GM12878 (cell line): ENCODE measurements around the gene UROD. TPM values are rescaled to one million over a fixed set of nuclear protein-coding genes. Genes with fewer than 3 reads are reported as not detected.

Experiments used
- ATAC-seq: fragments of 200-7000 bp; cut with Tn5 transposase; 3 replicates; pipeline ENCODE4 v1.9.1; 2020; ENCODE audit warnings: mild to moderate bottlenecking, moderate library complexity
- BruUV-seq: library from RNA; stranded (reverse); fragments of 400-500 nt; replicated peaks from 2 replicates; lab custom pipeline; 2021; lab: Mats Ljungman, UMichigan
- CTCF ChIA-PET: fragments of 300-600 bp; sonication (Branson Sonifier 250); formaldehyde crosslinking; extraction: SDS; loops from one replicate; lab custom pipeline; 2021; ENCODE audit warnings: inconsistent platforms; lab: Yijun Ruan, JAX
- POLR2A ChIA-PET: fragments of 350-600 bp; formaldehyde crosslinking; extraction: SDS; loops from one replicate; lab custom pipeline; 2021; ENCODE audit warnings: inconsistent platforms; lab: Charles Lee
- RAD21 ChIA-PET: fragments of 300-600 bp; sonication (Branson Sonifier 250); formaldehyde crosslinking; loops from one replicate; lab custom pipeline; 2023; ENCODE audit warnings: antibody characterized with exemption; ENCODE audit not compliant: unreplicated experiment; lab: Charles Lee
- SMC1A ChIA-PET: fragments of 300-600 bp; sonication (Branson Sonifier 250); formaldehyde crosslinking; loops from one replicate; lab custom pipeline; 2023; ENCODE audit not compliant: unreplicated experiment, uncharacterized antibody; lab: Charles Lee
- DNase-seq: peaks from one replicate; pipeline ENCODE4 v3.0.0-alpha.2; 2011; ENCODE audit warnings: low read depth, low spot score
- FAIRE-seq: peaks from 3 replicates; lab custom pipeline; 2011; peaks lifted over from hg19 to GRCh38; lab: Jason Lieb, UNC
- H2AFZ ChIP-seq: 2 replicates; pipeline ENCODE4 v1.6.0; 2011; ENCODE audit warnings: low read depth, low read length, control low read depth; ENCODE audit not compliant: control insufficient read depth
- H3K27ac ChIP-seq: 2 replicates; pipeline ENCODE4 v1.5.1; 2011; ENCODE audit warnings: control low read depth; ENCODE audit not compliant: control insufficient read depth, insufficient read depth
- H3K27me3 ChIP-seq, 2 experiments: replicated peaks in 1 of 2; 2 replicates each; pipeline versions ENCODE4 v1.6.0 to v1.6.1; 2011; ENCODE audit warnings: low read length in 1 of 2; ENCODE audit not compliant: control insufficient read depth in 2 of 2, insufficient read depth in 2 of 2
- H3K36me3 ChIP-seq, 2 experiments: 2 replicates each; pipeline ENCODE4 v1.5.1; 2011; ENCODE audit warnings: low read length in 1 of 2; ENCODE audit not compliant: control insufficient read depth in 2 of 2, insufficient read depth in 2 of 2
- H3K4me1 ChIP-seq: 2 replicates; pipeline ENCODE4 v1.6.1; 2011; ENCODE audit warnings: mild to moderate bottlenecking, low read length, moderate library complexity, mixed read lengths; ENCODE audit not compliant: control insufficient read depth, insufficient read depth
- H3K4me2 ChIP-seq: 2 replicates; pipeline ENCODE4 v1.6.0; 2011; ENCODE audit warnings: control low read depth; ENCODE audit not compliant: control insufficient read depth, insufficient read depth
- H3K4me3 ChIP-seq: fragments of 200-600 bp; sonication (generic); 2 replicates; pipeline ENCODE4 v1.5.1; 2016
- H3K79me2 ChIP-seq: 2 replicates; pipeline ENCODE4 v1.6.0; 2011; ENCODE audit warnings: low read length; ENCODE audit not compliant: control insufficient read depth, insufficient read depth
- H3K9ac ChIP-seq: 2 replicates; pipeline ENCODE4 v1.8.0; 2011; ENCODE audit warnings: low read length, control low read depth, mixed read lengths; ENCODE audit not compliant: control insufficient read depth, insufficient read depth
- H3K9me3 ChIP-seq: replicated peaks from 3 replicates; pipeline ENCODE4 v1.5.1; 2011; ENCODE audit warnings: mild to moderate bottlenecking, low read length; ENCODE audit not compliant: control insufficient read depth, insufficient read depth
- H4K20me1 ChIP-seq: 2 replicates; pipeline ENCODE4 v1.6.0; 2011; ENCODE audit not compliant: control insufficient read depth, insufficient read depth
- ASH2L ChIP-seq: fragments of 300-600, 200-600 bp; sonication (generic); IDR thresholded peaks from 2 replicates; pipeline ENCODE4 v1.6.1; 2017; ENCODE audit warnings: low read depth, mild to moderate bottlenecking, borderline replicate concordance
- ATF7 ChIP-seq: fragments of 450-650 bp; IDR thresholded peaks from 2 replicates; pipeline ENCODE4 v1.6.1; 2016; ENCODE audit warnings: low read depth, mild to moderate bottlenecking
- BACH1 ChIP-seq: fragments of 450-650 bp; IDR thresholded peaks from 2 replicates; pipeline ENCODE4 v1.6.1; 2017; ENCODE audit warnings: mild to moderate bottlenecking, borderline replicate concordance
- CBX3 ChIP-seq: fragments of 200-600 bp; sonication (generic); IDR thresholded peaks from 2 replicates; pipeline ENCODE4 v1.6.1; 2016; ENCODE audit warnings: low read depth, borderline replicate concordance
- CHD2 ChIP-seq: IDR thresholded peaks from 2 replicates; pipeline ENCODE4 v1.6.1; 2011; ENCODE audit warnings: low read depth, low read length, improper control_type of control experiment, borderline replicate concordance
- MTA3 ChIP-seq: IDR thresholded peaks from 2 replicates; pipeline ENCODE4 v1.6.1; 2012; ENCODE audit warnings: low read length, inconsistent platforms, borderline replicate concordance
- NFYA ChIP-seq: IDR thresholded peaks from 2 replicates; pipeline ENCODE4 v1.6.1; 2011; ENCODE audit warnings: low read depth, mild to moderate bottlenecking, low read length, improper control_type of control experiment, borderline replicate concordance
- NR2C1 ChIP-seq: fragments of 450-650 bp; IDR thresholded peaks from 2 replicates; pipeline ENCODE4 v1.6.1; 2017; ENCODE audit warnings: antibody characterized with exemption, mild to moderate bottlenecking, moderate library complexity
- NRF1 ChIP-seq: conservative IDR thresholded peaks from 2 replicates; pipeline ENCODE4 v1.6.1; 2011; ENCODE audit warnings: mild to moderate bottlenecking, low read depth, low read length, improper control_type of control experiment
- POU2F2 ChIP-seq: IDR thresholded peaks from 3 replicates; pipeline ENCODE4 v1.6.1; 2011; ENCODE audit warnings: low read depth, mild to moderate bottlenecking, low read length, borderline replicate concordance
- RAD21 ChIP-seq: IDR thresholded peaks from 2 replicates; pipeline ENCODE4 v1.6.1; 2011; ENCODE audit warnings: mild to moderate bottlenecking, low read depth, low read length, moderate library complexity; ENCODE audit not compliant: insufficient read depth
- RBBP5 ChIP-seq: fragments of 200-600 bp; sonication (generic); conservative IDR thresholded peaks from 2 replicates; pipeline ENCODE4 v1.6.1; 2016
- SP1 ChIP-seq: IDR thresholded peaks from one replicate; pipeline ENCODE4 v1.6.1; 2011; ENCODE audit warnings: low read depth, low read length
- SRF ChIP-seq, 2 experiments: IDR thresholded peaks; 2 replicates each; pipeline ENCODE4 v1.6.1; 2011; ENCODE audit warnings: low read depth in 2 of 2, low read length in 2 of 2, mild to moderate bottlenecking in 1 of 2, moderate library complexity in 1 of 2
- SUPT20H ChIP-seq: IDR thresholded peaks from 2 replicates; pipeline ENCODE4 v1.6.1; 2011; ENCODE audit warnings: low read depth, mild to moderate bottlenecking, low read length, moderate library complexity, borderline replicate concordance; ENCODE audit not compliant: control insufficient read depth
- YBX1 ChIP-seq: fragments of 450-650 bp; IDR thresholded peaks from 2 replicates; pipeline ENCODE4 v1.6.1; 2016; ENCODE audit warnings: antibody characterized with exemption
- ZNF384 ChIP-seq: IDR thresholded peaks from 2 replicates; pipeline ENCODE4 v1.6.1; 2012; ENCODE audit warnings: low read depth, mild to moderate bottlenecking, low read length, improper control_type of control experiment, borderline replicate concordance
- WGBS: methylation state at CpG from one replicate; pipeline ENCODE4 v1.1.6; 2016; ENCODE audit warnings: low lambda C conversion rate; ENCODE audit not compliant: insufficient replicate concordance, insufficient coverage; ENCODE audit errors: missing lambda C conversion rate; 5-methylcytosine and 5-hydroxymethylcytosine counted together
- in situ Hi-C: fragments of 300-500 bp; cut with MboI; formaldehyde crosslinking; loops from 9 replicates; pipeline ENCODE4 v1.14.3; 2018; ENCODE audit warnings: mixed read lengths
- intact Hi-C: fragments of 100-400 bp; cut with micrococcal nuclease; formaldehyde crosslinking; loops from one replicate; pipeline ENCODE4 v1.14.2; 2022; ENCODE audit not compliant: unreplicated experiment
- polyA plus RNA-seq, 11 experiments: library from polyadenylated mRNA; depleted of rRNA in 4 of 11; unstranded in 6 of 11; stranded (reverse) in 5 of 11; fragments of >200 nt; fragmentation: Nextera tagmentation in 4 of 11; fragmentation: Illumina TruSeq in 1 of 11; extraction: Ambion mirVana in 4 of 11; extraction: Trizol in 1 of 11; gene quantifications; 1 replicate in 1 of 11; 2 replicates in 10 of 11; pipeline versions ENCODE4 v1.2.1 to v1.2.3, GENCODE V29; 2011 to 2016; ENCODE audit warnings: inconsistent platforms in 2 of 11, missing spikeins in 2 of 11, low read depth in 1 of 11
- total RNA-seq, 4 experiments: library from RNA; depleted of rRNA in 3 of 4; stranded (reverse); fragments of >200 nt in 3 of 4; fragmentation: Illumina TruSeq in 1 of 4; extraction: Trizol in 1 of 4; gene quantifications; 2 replicates each; pipeline versions ENCODE4 v1.2.1 to v1.2.3, GENCODE V29; 2013 to 2021
- TF ChIP-seq, protein P1 (sequence below): fragments of 450-650 bp; IDR thresholded peaks from 2 replicates; pipeline ENCODE4 v1.6.1; 2018; ENCODE audit warnings: borderline replicate concordance, mild to moderate bottlenecking; ENCODE audit not compliant: partially characterized antibody
- TF ChIP-seq, protein P2 (sequence below): fragments of 150-350 bp; IDR thresholded peaks from 2 replicates; pipeline ENCODE4 v1.6.1; 2016; ENCODE audit warnings: low read depth, low read length

UROD gene
- total and polyA plus RNA-seq, 10 of the 15 experiments (the other 5 are each of a cell fraction or from before 2014, with no cell fraction given), result 65.8 to 330 (median 102) TPM

DNA sequence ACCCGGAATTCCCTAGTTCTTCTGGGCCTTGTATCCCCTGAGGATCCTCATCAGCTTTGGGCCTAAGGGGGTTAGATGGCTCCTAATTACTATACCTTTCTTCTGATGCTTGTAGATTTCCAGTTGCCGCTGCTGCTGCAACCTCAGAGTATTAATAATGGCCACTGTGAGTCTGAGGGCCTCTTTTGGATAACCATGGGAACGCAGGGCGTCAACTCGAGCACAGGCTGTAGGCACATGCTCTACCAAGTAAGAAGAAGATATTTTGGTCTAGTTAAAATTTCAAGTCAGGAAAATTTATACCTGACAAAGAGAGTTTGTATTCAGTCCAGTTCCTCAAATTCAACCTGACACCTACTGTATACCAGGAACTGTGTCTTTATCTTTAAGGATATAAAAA lies 28.2 kb downstream of the UROD start:
- SMC1A ChIA-PET, result interaction anchor here (1.3 to 1.4 kb wide), 3 partner anchors 11 to 262 kb away, joined by 3 to 7 read pairs (median 5); no protein-coding TSS in a partner anchor
- BruUV-seq, result no TSS peak
- POLR2A ChIA-PET, result interaction anchor here (0.6 kb wide), 1 partner anchor 31 kb away, joined by 3 read pairs; no protein-coding TSS in a partner anchor
- ATAC-seq, result no peak
- no peak overlapping the region for H3K4me2 ChIP-seq
- no peaks in the 10 kb centered on the region for H3K36me3 ChIP-seq
- H3K27me3 ChIP-seq, result no peaks in the 10 kb centered on the region
- H4K20me1 ChIP-seq, result no peaks in the 10 kb centered on the region
- no peak for TF ChIP-seq CBX3
- TF ChIP-seq, protein P1, sequence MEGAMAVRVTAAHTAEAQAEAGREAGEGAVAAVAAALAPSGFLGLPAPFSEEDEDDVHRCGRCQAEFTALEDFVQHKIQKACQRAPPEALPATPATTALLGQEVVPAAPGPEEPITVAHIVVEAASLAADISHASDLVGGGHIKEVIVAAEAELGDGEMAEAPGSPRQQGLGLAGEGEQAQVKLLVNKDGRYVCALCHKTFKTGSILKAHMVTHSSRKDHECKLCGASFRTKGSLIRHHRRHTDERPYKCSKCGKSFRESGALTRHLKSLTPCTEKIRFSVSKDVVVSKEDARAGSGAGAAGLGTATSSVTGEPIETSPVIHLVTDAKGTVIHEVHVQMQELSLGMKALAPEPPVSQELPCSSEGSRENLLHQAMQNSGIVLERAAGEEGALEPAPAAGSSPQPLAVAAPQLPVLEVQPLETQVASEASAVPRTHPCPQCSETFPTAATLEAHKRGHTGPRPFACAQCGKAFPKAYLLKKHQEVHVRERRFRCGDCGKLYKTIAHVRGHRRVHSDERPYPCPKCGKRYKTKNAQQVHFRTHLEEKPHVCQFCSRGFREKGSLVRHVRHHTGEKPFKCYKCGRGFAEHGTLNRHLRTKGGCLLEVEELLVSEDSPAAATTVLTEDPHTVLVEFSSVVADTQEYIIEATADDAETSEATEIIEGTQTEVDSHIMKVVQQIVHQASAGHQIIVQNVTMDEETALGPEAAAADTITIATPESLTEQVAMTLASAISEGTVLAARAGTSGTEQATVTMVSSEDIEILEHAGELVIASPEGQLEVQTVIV, result no peak
- no peak for TF ChIP-seq SP1
- TF ChIP-seq ZNF384, result no peak
- TF ChIP-seq BACH1, result no peak
- TF ChIP-seq SRF (IDR thresholded peaks at IDR 0.05; ENCODE audit: low read depth in 2 of 2, low read length in 2 of 2), result no peak
- no peak for TF ChIP-seq RBBP5
- no peak for TF ChIP-seq SUPT20H
- no peak for TF ChIP-seq ATF7
- TF ChIP-seq, protein P2, sequence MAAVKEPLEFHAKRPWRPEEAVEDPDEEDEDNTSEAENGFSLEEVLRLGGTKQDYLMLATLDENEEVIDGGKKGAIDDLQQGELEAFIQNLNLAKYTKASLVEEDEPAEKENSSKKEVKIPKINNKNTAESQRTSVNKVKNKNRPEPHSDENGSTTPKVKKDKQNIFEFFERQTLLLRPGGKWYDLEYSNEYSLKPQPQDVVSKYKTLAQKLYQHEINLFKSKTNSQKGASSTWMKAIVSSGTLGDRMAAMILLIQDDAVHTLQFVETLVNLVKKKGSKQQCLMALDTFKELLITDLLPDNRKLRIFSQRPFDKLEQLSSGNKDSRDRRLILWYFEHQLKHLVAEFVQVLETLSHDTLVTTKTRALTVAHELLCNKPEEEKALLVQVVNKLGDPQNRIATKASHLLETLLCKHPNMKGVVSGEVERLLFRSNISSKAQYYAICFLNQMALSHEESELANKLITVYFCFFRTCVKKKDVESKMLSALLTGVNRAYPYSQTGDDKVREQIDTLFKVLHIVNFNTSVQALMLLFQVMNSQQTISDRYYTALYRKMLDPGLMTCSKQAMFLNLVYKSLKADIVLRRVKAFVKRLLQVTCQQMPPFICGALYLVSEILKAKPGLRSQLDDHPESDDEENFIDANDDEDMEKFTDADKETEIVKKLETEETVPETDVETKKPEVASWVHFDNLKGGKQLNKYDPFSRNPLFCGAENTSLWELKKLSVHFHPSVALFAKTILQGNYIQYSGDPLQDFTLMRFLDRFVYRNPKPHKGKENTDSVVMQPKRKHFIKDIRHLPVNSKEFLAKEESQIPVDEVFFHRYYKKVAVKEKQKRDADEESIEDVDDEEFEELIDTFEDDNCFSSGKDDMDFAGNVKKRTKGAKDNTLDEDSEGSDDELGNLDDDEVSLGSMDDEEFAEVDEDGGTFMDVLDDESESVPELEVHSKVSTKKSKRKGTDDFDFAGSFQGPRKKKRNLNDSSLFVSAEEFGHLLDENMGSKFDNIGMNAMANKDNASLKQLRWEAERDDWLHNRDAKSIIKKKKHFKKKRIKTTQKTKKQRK, result no peak
- no peak for TF ChIP-seq NRF1
- no peak for TF ChIP-seq NFYA
- no peak for TF ChIP-seq POU2F2
- no peak for TF ChIP-seq NR2C1
- TF ChIP-seq MTA3, result no peak
- no peak for TF ChIP-seq CHD2
- no peak for TF ChIP-seq ASH2L
- TF ChIP-seq YBX1, result no peak
- no peak for TF ChIP-seq RAD21
- no peaks in the 10 kb centered on the region for H3K79me2 ChIP-seq
- no peak for DNase-seq
- no peak overlapping the region for H3K4me3 ChIP-seq
- no peak overlapping the region for H3K9ac ChIP-seq
- FAIRE-seq, result no peak
- in situ Hi-C loops, result no loop called here
- CTCF ChIA-PET, result interaction anchor here (1.6 to 2.2 kb wide), 2 partner anchors 11 to 260 kb away, joined by 4 to 8 read pairs; no protein-coding TSS in a partner anchor
- intact Hi-C loops, result no loop called here
- no peaks in the 10 kb centered on the region for H3K9me3 ChIP-seq
- WGBS, result 64% methylated on average over 5 of the region's 5 CpGs
- no peak overlapping the region for H2AFZ ChIP-seq
- H3K27ac ChIP-seq, result no peak overlapping the region
- RAD21 ChIA-PET, result interaction anchor here (0.9 kb wide), 1 partner anchor 12 kb away, joined by 4 read pairs; no protein-coding TSS in a partner anchor
- H3K4me1 ChIP-seq, result no peaks in the 10 kb centered on the region
